DND-41 (cell line): ENCODE measurements around the gene SLC38A7.

Experiments
- ATAC-seq: fragments of 200-7000 bp; cut with Tn5 transposase; 3 replicates; pipeline ENCODE4 v1.9.1; 2021; ENCODE audit warnings: low read depth; ENCODE audit not compliant: insufficient read depth
- DNase-seq: peaks from one replicate; pipeline ENCODE4 v3.0.0-alpha.2; 2020
- H2AFZ ChIP-seq: 2 replicates; pipeline ENCODE4 v1.6.0; 2012; ENCODE audit warnings: low read depth, low read length
- H3K27ac ChIP-seq: 2 replicates; pipeline ENCODE4 v1.5.1; 2012; ENCODE audit warnings: low read length, inconsistent platforms
- H3K27me3 ChIP-seq: fragments of 200-600 bp; sonication (generic); 2 replicates; pipeline ENCODE4 v1.6.0; 2012; ENCODE audit warnings: low read length, mild to moderate bottlenecking, inconsistent platforms; ENCODE audit not compliant: insufficient read depth, poor library complexity
- H3K36me3 ChIP-seq: 2 replicates; pipeline ENCODE4 v1.5.1; 2012; ENCODE audit warnings: low read length, inconsistent platforms; ENCODE audit not compliant: insufficient read depth
- H3K4me1 ChIP-seq: 2 replicates; pipeline ENCODE4 v1.5.1; 2012; ENCODE audit warnings: mild to moderate bottlenecking, low read length; ENCODE audit not compliant: insufficient read depth
- H3K4me2 ChIP-seq: 2 replicates; pipeline ENCODE4 v1.6.0; 2012; ENCODE audit warnings: mild to moderate bottlenecking, moderate library complexity, low read length, inconsistent platforms; ENCODE audit not compliant: insufficient read depth
- H3K4me3 ChIP-seq, 2 experiments: fragments of 200-600 bp in 1 of 2; shearing (Covaris generic) in 1 of 2; 2 replicates each; pipeline ENCODE4 v1.5.1; 2012 to 2016; ENCODE audit warnings: inconsistent platforms in 2 of 2, low read length in 2 of 2, mild to moderate bottlenecking in 2 of 2, low read depth in 1 of 2, moderate library complexity in 1 of 2
- H3K79me2 ChIP-seq: 2 replicates; pipeline ENCODE4 v1.6.0; 2012; ENCODE audit warnings: low read length, inconsistent platforms; ENCODE audit not compliant: insufficient read depth
- H3K9ac ChIP-seq: 2 replicates; pipeline ENCODE4 v1.6.0; 2012; ENCODE audit warnings: low read depth, mild to moderate bottlenecking, inconsistent platforms, low read length, moderate library complexity
- H3K9me3 ChIP-seq: 2 replicates; pipeline ENCODE4 v1.5.1; 2012; ENCODE audit warnings: low read length, moderate library complexity, mild to moderate bottlenecking, inconsistent platforms; ENCODE audit not compliant: insufficient read depth, severe bottlenecking
- H4K20me1 ChIP-seq: 2 replicates; pipeline ENCODE4 v1.6.0; 2012; ENCODE audit warnings: low read length; ENCODE audit not compliant: insufficient read depth
- EZH2 ChIP-seq: IDR thresholded peaks from 3 replicates; pipeline ENCODE4 v1.6.1; 2012; ENCODE audit warnings: borderline replicate concordance, low read depth, mild to moderate bottlenecking, moderate library complexity, low read length, inconsistent platforms; ENCODE audit not compliant: severe bottlenecking
- TF ChIP-seq, protein P1 (sequence below): IDR thresholded peaks from 2 replicates; pipeline ENCODE4 v1.5.1; 2012; ENCODE audit warnings: borderline replicate concordance, low read length, moderate library complexity, mild to moderate bottlenecking; ENCODE audit not compliant: poor library complexity, severe bottlenecking; ENCODE audit errors: extremely low read depth

The SLC38A7 gene, protein sequence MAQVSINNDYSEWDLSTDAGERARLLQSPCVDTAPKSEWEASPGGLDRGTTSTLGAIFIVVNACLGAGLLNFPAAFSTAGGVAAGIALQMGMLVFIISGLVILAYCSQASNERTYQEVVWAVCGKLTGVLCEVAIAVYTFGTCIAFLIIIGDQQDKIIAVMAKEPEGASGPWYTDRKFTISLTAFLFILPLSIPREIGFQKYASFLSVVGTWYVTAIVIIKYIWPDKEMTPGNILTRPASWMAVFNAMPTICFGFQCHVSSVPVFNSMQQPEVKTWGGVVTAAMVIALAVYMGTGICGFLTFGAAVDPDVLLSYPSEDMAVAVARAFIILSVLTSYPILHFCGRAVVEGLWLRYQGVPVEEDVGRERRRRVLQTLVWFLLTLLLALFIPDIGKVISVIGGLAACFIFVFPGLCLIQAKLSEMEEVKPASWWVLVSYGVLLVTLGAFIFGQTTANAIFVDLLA

DNA sequence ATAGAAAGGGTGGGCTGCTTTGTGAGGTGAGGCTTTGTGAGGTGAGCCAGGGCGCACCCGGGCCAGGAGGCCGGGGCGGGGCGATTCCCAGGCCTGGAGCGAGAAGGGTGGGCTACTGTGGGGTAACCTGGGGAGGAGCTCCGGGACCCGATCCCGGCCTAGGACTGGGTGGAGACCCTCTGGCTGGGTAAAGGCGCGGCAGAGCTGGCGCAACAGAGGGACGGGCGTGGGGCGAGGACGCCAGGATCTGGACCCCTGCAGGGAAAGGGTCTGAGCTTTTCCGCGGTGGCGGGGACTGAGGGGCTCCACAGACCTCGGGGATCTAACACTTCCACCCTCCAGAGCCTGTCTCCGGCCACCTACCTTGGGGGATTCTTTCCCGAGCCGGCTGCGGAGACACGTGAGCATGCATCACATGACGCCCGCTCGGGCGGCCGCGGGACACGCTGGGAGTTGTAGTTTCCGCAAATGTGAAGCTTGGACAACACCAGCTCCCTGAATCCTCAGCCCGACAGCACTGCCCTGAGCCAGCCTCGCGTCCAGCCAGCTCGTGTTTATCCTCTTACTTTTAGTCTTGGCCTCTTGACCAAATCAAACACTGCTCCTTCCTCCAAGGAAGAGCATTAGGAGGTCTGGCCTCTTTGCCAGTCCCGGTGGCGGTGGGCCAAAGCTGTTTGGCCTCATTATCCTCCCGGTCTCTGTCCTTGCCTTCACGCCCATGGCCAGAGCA is at the start of gene SLC38A7:
Gene SLC38A7, minus strand, starts transcription at position 417 of the 730 bp plus-strand sequence. CDS start 4,644 bp downstream, outside the sequence.
- Histone ChIP-seq H3K4me1 (peaks cover 21% of the 10 kb centered on the region), H3K4me2 (peak within 1 kb of the TSS; percentile 95), H4K20me1 (peaks cover 3% of the 10 kb centered on the region; the same call in 1 of the 2 replicates), H3K9me3 (no peaks in the 10 kb centered on the region), H3K4me3 (peak within 1 kb of the TSS; percentile 61 to 90; a peak in 3 of 4 replicates), H3K27me3 (no peaks in the 10 kb centered on the region), H2AFZ (peak within 1 kb of the TSS; percentile 97), H3K79me2 (peaks cover 8% of the 10 kb centered on the region; the same call in 1 of the 2 replicates), H3K36me3 (peaks cover 3% of the 10 kb centered on the region; the same call in 1 of the 2 replicates), H3K27ac (peak within 1 kb of the TSS; percentile 68), H3K9ac (peak within 1 kb of the TSS; percentile 69)
- DNase-seq (peak; percentile 81), ATAC-seq (peak; percentile 97)
- no peak for TF ChIP-seq EZH2
- TF ChIP-seq, protein P1, sequence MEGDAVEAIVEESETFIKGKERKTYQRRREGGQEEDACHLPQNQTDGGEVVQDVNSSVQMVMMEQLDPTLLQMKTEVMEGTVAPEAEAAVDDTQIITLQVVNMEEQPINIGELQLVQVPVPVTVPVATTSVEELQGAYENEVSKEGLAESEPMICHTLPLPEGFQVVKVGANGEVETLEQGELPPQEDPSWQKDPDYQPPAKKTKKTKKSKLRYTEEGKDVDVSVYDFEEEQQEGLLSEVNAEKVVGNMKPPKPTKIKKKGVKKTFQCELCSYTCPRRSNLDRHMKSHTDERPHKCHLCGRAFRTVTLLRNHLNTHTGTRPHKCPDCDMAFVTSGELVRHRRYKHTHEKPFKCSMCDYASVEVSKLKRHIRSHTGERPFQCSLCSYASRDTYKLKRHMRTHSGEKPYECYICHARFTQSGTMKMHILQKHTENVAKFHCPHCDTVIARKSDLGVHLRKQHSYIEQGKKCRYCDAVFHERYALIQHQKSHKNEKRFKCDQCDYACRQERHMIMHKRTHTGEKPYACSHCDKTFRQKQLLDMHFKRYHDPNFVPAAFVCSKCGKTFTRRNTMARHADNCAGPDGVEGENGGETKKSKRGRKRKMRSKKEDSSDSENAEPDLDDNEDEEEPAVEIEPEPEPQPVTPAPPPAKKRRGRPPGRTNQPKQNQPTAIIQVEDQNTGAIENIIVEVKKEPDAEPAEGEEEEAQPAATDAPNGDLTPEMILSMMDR = no peak

DNA sequence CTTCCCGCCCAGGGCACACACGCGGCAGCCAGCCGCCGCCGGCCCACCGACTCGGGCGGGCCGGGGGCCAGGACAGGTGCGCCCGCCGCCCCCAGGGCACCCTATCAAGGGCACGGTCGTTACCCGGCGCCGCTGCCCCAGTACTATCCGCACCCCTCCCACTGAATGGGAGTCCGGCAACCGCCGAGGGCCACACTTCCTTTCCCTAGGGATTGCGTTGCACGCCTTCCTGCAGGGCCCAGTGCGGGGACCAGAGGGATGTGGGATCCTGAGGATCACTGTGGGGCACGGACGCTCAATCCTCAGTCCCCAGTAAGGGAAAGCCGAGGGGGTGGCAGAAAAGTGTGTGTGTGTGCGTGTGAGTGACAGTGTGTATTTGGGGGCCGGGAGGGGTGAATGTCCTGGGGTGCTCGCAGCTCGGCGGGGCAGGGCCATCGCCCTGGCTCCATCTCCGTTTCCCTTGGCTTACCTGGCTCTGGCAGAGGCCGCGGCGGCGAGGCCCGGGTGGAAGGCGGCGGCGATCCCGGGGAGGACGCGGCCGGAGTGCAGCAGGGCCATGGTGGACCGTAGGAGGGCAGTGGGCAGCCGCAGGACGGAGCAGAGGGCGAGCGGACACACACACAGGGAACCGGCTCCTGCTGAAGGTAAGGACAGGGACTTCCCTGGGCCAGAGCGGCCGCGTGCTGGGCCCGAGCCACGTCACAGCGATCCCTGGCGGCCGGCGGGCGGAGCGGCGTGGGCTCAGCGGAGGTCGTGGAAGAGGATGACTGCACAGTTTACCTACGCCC is 49.3 kb upstream of the SLC38A7 start, which contains the start of gene GOT2:
Gene GOT2, minus strand, starts transcription at position 646 of the 788 bp plus-strand sequence. Its CDS starts 88 bp downstream, at position 558.
- Histone ChIP-seq H3K4me3 (peak within 1 kb of the TSS; percentile 97 to 100), H2AFZ (peak within 1 kb of the TSS; percentile 99), H3K27ac (peak within 1 kb of the TSS; percentile 91), H3K4me1 (peaks cover 38% of the 10 kb centered on the region), H3K27me3 (no peaks in the 10 kb centered on the region), H3K9ac (peak within 1 kb of the TSS; percentile 98), H4K20me1 (peaks cover 31% of the 10 kb centered on the region; the same call in 1 of the 2 replicates), H3K4me2 (peak within 1 kb of the TSS; percentile 92), H3K36me3 (peaks cover 24% of the 10 kb centered on the region), H3K79me2 (peaks cover 56% of the 10 kb centered on the region), H3K9me3 (no peaks in the 10 kb centered on the region)
- TF ChIP-seq, protein P1 = peak; percentile 98
- TF ChIP-seq EZH2 = no peak
- ATAC-seq (peak; percentile 99), DNase-seq (peak; percentile 85)

DNA sequence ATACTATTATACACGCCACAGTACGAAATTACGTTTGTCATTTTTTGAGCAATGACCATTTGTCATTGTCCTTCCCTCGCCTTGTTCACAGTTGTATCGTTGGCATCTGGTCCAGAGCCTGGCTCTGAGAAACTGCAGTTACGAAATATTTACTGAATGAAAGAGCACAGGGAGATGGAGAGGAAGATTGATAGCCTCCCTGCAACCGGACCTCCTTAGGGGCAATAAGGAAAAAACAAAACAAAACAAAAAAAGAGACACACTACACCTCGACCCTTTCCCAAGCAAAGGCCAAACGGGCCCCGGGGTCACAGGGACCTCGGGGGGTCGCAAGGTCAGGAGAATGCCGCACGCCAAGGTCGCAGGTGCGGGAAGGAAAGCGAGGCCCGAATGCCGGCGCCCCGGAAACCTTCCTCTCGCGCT is 48.7 kb upstream of the SLC38A7 start:
- no peaks in the 10 kb centered on the region for H3K9me3 ChIP-seq
- no peaks in the 10 kb centered on the region for H3K27me3 ChIP-seq
- H4K20me1 ChIP-seq = peaks cover 35% of the 10 kb centered on the region; the same call in 1 of the 2 replicates
- peak overlapping the region; percentile 91 for H3K27ac ChIP-seq
- H3K79me2 ChIP-seq = peaks cover 61% of the 10 kb centered on the region
- peaks cover 25% of the 10 kb centered on the region for H3K36me3 ChIP-seq
- ATAC-seq (no peak), DNase-seq (no peak)
- TF ChIP-seq, protein P1 = no peak
- TF ChIP-seq EZH2 = no peak
- peak overlapping the region; percentile 97 to 100 for H3K4me3 ChIP-seq
- H3K9ac ChIP-seq = peak overlapping the region; percentile 98
- H2AFZ ChIP-seq = peak overlapping the region; percentile 99
- peak overlapping the region; percentile 92 for H3K4me2 ChIP-seq
- H3K4me1 ChIP-seq = peaks cover 38% of the 10 kb centered on the region
